Measurements from ENCODE around the gene CTAGE9.

- TF ChIP-seq CTCF (IDR thresholded peaks at IDR 0.05) (no peak), POLR2AphosphoS5 (IDR thresholded peaks at IDR 0.05) (no peak)
These were observed 17.6 kb upstream of the CTAGE9 start for GRCh38 chr6:131728296-131728939.
